Ascending aorta (tissue), 2 donors: Measurements from ENCODE around the gene BMP7. TPM values are rescaled to one million over a fixed set of nuclear protein-coding genes. Genes with fewer than 3 reads are reported as not detected.

ENCODE experiments used
- DNase-seq, 2 donors: peaks; one replicate each; pipeline ENCODE4 v3.0.0-alpha.2; 2019; ENCODE audit warnings: low spot score in 2 of 2
- H3K27ac ChIP-seq, 2 donors: fragments of 200-600 bp; sonication (generic); one replicate each; pipeline ENCODE4 v1.5.1; 2016 to 2017; ENCODE audit warnings: mild to moderate bottlenecking in 1 of 2
- H3K27me3 ChIP-seq: fragments of 200-600 bp; sonication (generic); one replicate; pipeline ENCODE4 v1.5.1; 2017
- H3K36me3 ChIP-seq, 2 donors: fragments of 200-600 bp; sonication (generic); one replicate each; pipeline ENCODE4 v1.5.1; 2016
- H3K4me1 ChIP-seq, 2 donors: fragments of 200-600 bp; sonication (generic); one replicate each; pipeline ENCODE4 v1.5.1; 2016 to 2017; ENCODE audit warnings: mild to moderate bottlenecking in 1 of 2
- H3K4me3 ChIP-seq, 2 donors: fragments of 200-600 bp; sonication (generic); one replicate each; pipeline ENCODE4 v1.5.1; 2016 to 2017; ENCODE audit warnings: mild to moderate bottlenecking in 1 of 2
- H3K9me3 ChIP-seq, 2 donors: fragments of 200-600 bp; sonication (generic); one replicate each; pipeline ENCODE4 v1.5.1; 2016
- CTCF ChIP-seq, 3 experiments: fragments of 200-600 bp in 2 of 3; fragments of 450-650 bp in 1 of 3; sonication (generic) in 2 of 3; IDR thresholded peaks; one replicate each; pipeline ENCODE4 v1.5.1; 2016 to 2019; ENCODE audit warnings: antibody characterized with exemption in 3 of 3, mild to moderate bottlenecking in 1 of 3, moderate library complexity in 1 of 3
- intact Hi-C: fragments of 100-400 bp; cut with DNase I; formaldehyde crosslinking; loops from one replicate; pipeline ENCODE4 v1.15.1; 2023
- total RNA-seq: library from RNA; depleted of rRNA; stranded (reverse); fragments of >200 nt; gene quantifications from one replicate; pipeline ENCODE4 v1.1.0, GENCODE V29; 2016

Gene BMP7
- total RNA-seq, 1 donor from 2014 or later = not detected

GRCh38 chr20:57252559-57253162 is 13.8 kb downstream of the BMP7 start:
- no peaks in the 10 kb centered on the region for H3K4me1 ChIP-seq
- no peaks in the 10 kb centered on the region for H3K36me3 ChIP-seq
- no peak overlapping the region for H3K27ac ChIP-seq
- intact Hi-C loops = no loop called here
- H3K9me3 ChIP-seq = no peaks in the 10 kb centered on the region
- H3K4me3 ChIP-seq = no peak overlapping the region
- no peak for DNase-seq
- no peak for TF ChIP-seq CTCF (IDR thresholded peaks at IDR 0.05)
- no peaks in the 10 kb centered on the region for H3K27me3 ChIP-seq

- Histone ChIP-seq H3K9me3 (no peaks in the 10 kb centered on the region), H3K4me1 (no peaks in the 10 kb centered on the region), H3K27me3 (no peaks in the 10 kb centered on the region), H3K27ac (no peak overlapping the region), H3K4me3 (no peak overlapping the region), H3K36me3 (no peaks in the 10 kb centered on the region)
- TF ChIP-seq CTCF (IDR thresholded peaks at IDR 0.05) = no peak
- intact Hi-C loops = no loop called here
- DNase-seq = no peak
Observed at GRCh38 chr20:57251949-57252348, 14.5 kb downstream of the BMP7 start.

- Histone ChIP-seq H3K4me3 (no peak overlapping the region), H3K27me3 (no peaks in the 10 kb centered on the region), H3K27ac (no peak overlapping the region), H3K9me3 (no peaks in the 10 kb centered on the region), H3K36me3 (no peaks in the 10 kb centered on the region), H3K4me1 (no peaks in the 10 kb centered on the region)
- TF ChIP-seq CTCF (IDR thresholded peaks at IDR 0.05) = no peak
- no peak for DNase-seq
- intact Hi-C loops = no loop called here
Observed at GRCh38 chr20:57251344-57251743, 15.1 kb downstream of the BMP7 start.

GRCh38 chr20:57250607-57251343 is 15.7 kb downstream of the BMP7 start:
- intact Hi-C loops = no loop called here
- no peaks in the 10 kb centered on the region for H3K36me3 ChIP-seq
- TF ChIP-seq CTCF (IDR thresholded peaks at IDR 0.05) = no peak
- no peaks in the 10 kb centered on the region for H3K27me3 ChIP-seq
- no peaks in the 10 kb centered on the region for H3K9me3 ChIP-seq
- H3K4me3 ChIP-seq = no peak overlapping the region
- DNase-seq = no peak
- no peaks in the 10 kb centered on the region for H3K4me1 ChIP-seq
- no peak overlapping the region for H3K27ac ChIP-seq

GRCh38 chr20:57249772-57250171 is 16.7 kb downstream of the BMP7 start:
- H3K4me3 ChIP-seq = no peak overlapping the region
- intact Hi-C loops = no loop called here
- no peaks in the 10 kb centered on the region for H3K36me3 ChIP-seq
- TF ChIP-seq CTCF (IDR thresholded peaks at IDR 0.05) = no peak
- H3K27me3 ChIP-seq = no peaks in the 10 kb centered on the region
- H3K27ac ChIP-seq = no peak overlapping the region
- DNase-seq = no peak
- no peaks in the 10 kb centered on the region for H3K9me3 ChIP-seq
- no peaks in the 10 kb centered on the region for H3K4me1 ChIP-seq
